Measurements from ENCODE around the gene SPATA2L.
A peak's percentile ranks its signal among the peaks of the same experiment; 100 is the strongest.
"Not testable (repeated sequence)": the region's sequence is repeated elsewhere in the genome, so short reads cannot be mapped to it uniquely, and the experiment has no call there.

Gene SPATA2L

GRCh38 chr16:89706518-89707260 is 5.2 kb upstream of the SPATA2L start:
- DNase-seq, result no peak

- DNase-seq, result no peak
Observed at GRCh38 chr16:89705006-89705405, 3.5 kb upstream of the SPATA2L start.

- DNase-seq, result no peak
Observed at GRCh38 chr16:89704281-89704680, 2.8 kb upstream of the SPATA2L start.

- no peak for DNase-seq
Observed at GRCh38 chr16:89700649-89701424, 668 bp downstream of the SPATA2L start.

- DNase-seq, result peak; percentile 87 to 94
Observed at GRCh38 chr16:89700100-89700648, 1.3 kb downstream of the SPATA2L start.

GRCh38 chr16:89699629-89700099 is 1.8 kb downstream of the SPATA2L start:
- DNase-seq, result not testable (repeated sequence)

- DNase-seq, result not testable (repeated sequence)
Observed at GRCh38 chr16:89698717-89699116, 2.8 kb downstream of the SPATA2L start.

GRCh38 chr16:89697616-89698331 is 3.7 kb downstream of the SPATA2L start:
- DNase-seq, result no peak

- DNase-seq, result no peak
Observed at GRCh38 chr16:89697161-89697615, 4.3 kb downstream of the SPATA2L start.

GRCh38 chr16:89696670-89697128 is 4.8 kb downstream of the SPATA2L start:
- DNase-seq, result no peak

- DNase-seq, result no peak
Observed at GRCh38 chr16:89695875-89696669, 5.4 kb downstream of the SPATA2L start.

GRCh38 chr16:89695086-89695874 is 6.2 kb downstream of the SPATA2L start:
- DNase-seq, result no peak

- DNase-seq, result not testable (repeated sequence)
Observed at GRCh38 chr16:89694784-89695085, 6.8 kb downstream of the SPATA2L start.

- DNase-seq, result no peak
Observed at GRCh38 chr16:89693931-89694783, 7.3 kb downstream of the SPATA2L start.

- no peak for DNase-seq
Observed at GRCh38 chr16:89693289-89693731, 8.2 kb downstream of the SPATA2L start.

- no peak for DNase-seq
Observed at GRCh38 chr16:89691986-89692569, 9.4 kb downstream of the SPATA2L start.

- no peak for DNase-seq
Observed at GRCh38 chr16:89691231-89691985, 10.1 kb downstream of the SPATA2L start.

- DNase-seq, result no peak
Observed at GRCh38 chr16:89690392-89690901, 11.1 kb downstream of the SPATA2L start.

- not testable (repeated sequence) for DNase-seq
Observed at GRCh38 chr16:89689621-89690020, 11.9 kb downstream of the SPATA2L start.
